Subcutaneous abdominal adipose tissue (tissue), 5 donors: Measurements from ENCODE around the gene SALL4.

Experiments
- H3K27ac ChIP-seq: one replicate; pipeline ENCODE4 v1.7.0; 2013; ENCODE audit warnings: low read depth, mild to moderate bottlenecking, inconsistent platforms, low read length, moderate library complexity
- H3K27me3 ChIP-seq, 5 donors: one replicate each; pipeline ENCODE4 v1.7.0; 2013; ENCODE audit warnings: low read length in 5 of 5, inconsistent platforms in 1 of 5; ENCODE audit not compliant: control insufficient read depth in 5 of 5, insufficient read depth in 4 of 5
- H3K36me3 ChIP-seq, 5 donors: one replicate each; pipeline ENCODE4 v1.7.0; 2013; ENCODE audit warnings: low read length in 5 of 5; ENCODE audit not compliant: control insufficient read depth in 5 of 5, insufficient read depth in 5 of 5
- H3K4me1 ChIP-seq, 5 donors: one replicate each; pipeline ENCODE4 v1.7.0; 2013; ENCODE audit warnings: low read length in 5 of 5, mild to moderate bottlenecking in 3 of 5, moderate library complexity in 1 of 5; ENCODE audit not compliant: control insufficient read depth in 5 of 5, insufficient read depth in 5 of 5
- H3K4me3 ChIP-seq, 5 donors: one replicate each; pipeline ENCODE4 v1.7.0; 2013; ENCODE audit warnings: low read length in 5 of 5, low read depth in 1 of 5
- H3K9ac ChIP-seq, 5 donors: one replicate each; pipeline ENCODE4 v1.7.0; 2013; ENCODE audit warnings: low read length in 5 of 5, mild to moderate bottlenecking in 4 of 5, moderate library complexity in 3 of 5
- H3K9me3 ChIP-seq, 5 donors: one replicate each; pipeline ENCODE4 v1.7.0; 2013; ENCODE audit warnings: low read length in 5 of 5; ENCODE audit not compliant: control insufficient read depth in 5 of 5
- donor health status: healthy.
- donor health status: healthy.
- donor health status: healthy.
- donor health status: healthy.
- donor health status: healthy.

The SALL4 gene

DNA sequence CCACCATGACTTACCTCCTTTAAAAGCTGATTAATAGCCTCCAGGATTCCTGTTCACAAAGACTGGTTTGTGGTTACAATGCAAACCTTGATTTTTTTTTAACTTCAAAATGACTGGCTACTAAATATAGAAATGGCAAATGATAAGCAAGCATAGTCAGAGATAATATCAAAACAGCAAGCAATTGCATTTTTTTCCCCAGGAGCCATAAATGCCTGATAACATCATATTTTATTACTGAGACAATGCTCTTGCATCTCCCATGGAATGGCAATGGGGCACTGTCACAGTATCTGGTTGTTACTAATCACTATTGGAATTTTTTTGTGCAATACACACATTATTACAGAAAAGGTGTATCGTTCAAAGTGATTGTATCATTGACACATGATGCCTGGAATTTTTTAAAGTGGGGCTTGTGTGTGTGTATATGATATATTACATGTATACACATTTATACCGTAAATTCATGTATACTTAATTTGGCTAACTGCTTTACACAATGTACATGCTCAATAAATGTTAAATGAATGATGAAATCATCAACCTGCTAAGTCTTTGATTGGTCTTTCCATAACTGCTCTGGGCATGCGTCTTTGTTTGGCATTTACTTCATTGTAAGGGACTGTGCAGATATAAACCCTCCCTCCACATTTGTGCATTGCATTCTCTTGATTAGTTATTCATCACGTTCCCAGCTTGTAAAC is 980 bp upstream of the SALL4 start:
- Histone ChIP-seq H3K9me3 (no peaks in the 10 kb centered on the region), H3K9ac (no peak overlapping the region), H3K36me3 (no peaks in the 10 kb centered on the region), H3K4me3 (no peak overlapping the region), H3K27ac (no peak overlapping the region), H3K4me1 (peaks cover 0 to 28% (median 24%) of the 10 kb centered on the region in 5 donors), H3K27me3 (peaks cover 0 to 23% (median 10%) of the 10 kb centered on the region in 5 donors)

GRCh38 chr20:51801823-51802123 is 548 bp downstream of the SALL4 start:
- peak overlapping the region in 1 of 5 donors; percentile 68 for H3K9ac ChIP-seq
- H3K27me3 ChIP-seq, result peaks cover 0 to 23% (median 10%) of the 10 kb centered on the region in 5 donors
- no peaks in the 10 kb centered on the region for H3K36me3 ChIP-seq
- no peak overlapping the region for H3K27ac ChIP-seq
- H3K4me3 ChIP-seq, result peak overlapping the region in 2 of 5 donors; percentile 62 to 69
- no peaks in the 10 kb centered on the region for H3K9me3 ChIP-seq
- H3K4me1 ChIP-seq, result peaks cover 0 to 28% (median 24%) of the 10 kb centered on the region in 5 donors

DNA sequence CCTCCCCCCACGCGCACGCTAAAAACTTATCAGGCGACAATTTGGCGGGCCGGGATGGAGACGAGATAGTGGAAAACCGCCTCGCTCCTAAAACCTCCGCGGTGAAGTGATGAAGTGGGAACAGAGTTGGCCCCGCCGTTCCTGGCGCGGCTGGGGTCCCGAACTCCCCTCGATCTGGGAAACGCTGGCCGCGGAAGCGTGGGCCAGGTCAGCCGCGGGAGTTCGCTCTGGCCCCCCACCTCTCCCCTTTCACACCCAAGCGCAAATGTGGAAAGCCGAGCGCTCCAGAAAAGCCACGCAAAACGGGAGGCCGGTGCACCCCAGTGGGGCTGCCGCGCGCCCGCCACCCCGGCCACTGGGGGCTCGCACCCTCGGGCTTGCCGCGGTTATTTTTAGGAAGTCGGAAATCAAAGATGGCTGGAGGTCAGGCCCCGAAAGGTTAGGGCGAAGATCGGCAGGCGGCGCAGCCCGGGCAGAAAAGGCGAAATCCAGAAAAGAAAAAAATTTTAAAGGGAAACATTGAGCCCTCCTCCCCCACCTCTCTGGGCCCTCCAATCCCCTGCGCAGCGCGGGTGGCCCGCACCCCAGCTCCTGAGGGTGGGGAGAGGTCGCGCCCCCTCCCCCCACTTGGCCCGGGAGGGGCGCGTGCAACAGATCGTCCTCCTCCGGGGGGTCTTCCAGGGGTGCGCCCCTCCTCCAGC is 1.0 kb downstream of the SALL4 start:
- no peaks in the 10 kb centered on the region for H3K9me3 ChIP-seq
- H3K27me3 ChIP-seq, result peaks cover 0 to 23% (median 10%) of the 10 kb centered on the region in 5 donors
- peak overlapping the region; percentile 42 to 69 (median 62) for H3K4me3 ChIP-seq
- H3K36me3 ChIP-seq, result no peaks in the 10 kb centered on the region
- peak overlapping the region in 3 of 5 donors; percentile 16 to 68 (median 31) for H3K9ac ChIP-seq
- no peak overlapping the region for H3K27ac ChIP-seq
- H3K4me1 ChIP-seq, result peaks cover 0 to 28% (median 24%) of the 10 kb centered on the region in 5 donors

DNA sequence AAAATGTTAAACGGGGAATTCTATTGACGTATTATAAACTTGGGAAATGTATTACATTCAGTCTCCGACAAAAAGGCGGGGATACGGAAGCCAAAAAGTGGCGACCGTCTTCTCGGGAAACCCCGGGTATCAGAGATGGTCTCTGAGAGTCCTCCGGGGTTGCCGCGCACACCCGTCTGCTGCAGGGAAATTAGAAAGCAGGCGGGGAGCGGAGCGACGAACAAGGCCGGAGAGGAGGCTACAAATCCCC is 1.5 kb downstream of the SALL4 start:
- H3K4me3 ChIP-seq, result peak overlapping the region; percentile 42 to 69 (median 62)
- H3K4me1 ChIP-seq, result peaks cover 0 to 28% (median 24%) of the 10 kb centered on the region in 5 donors
- peak overlapping the region in 2 of 5 donors; percentile 16 to 68 for H3K9ac ChIP-seq
- H3K27ac ChIP-seq, result no peak overlapping the region
- peaks cover 0 to 23% (median 10%) of the 10 kb centered on the region in 5 donors for H3K27me3 ChIP-seq
- H3K36me3 ChIP-seq, result no peaks in the 10 kb centered on the region
- no peaks in the 10 kb centered on the region for H3K9me3 ChIP-seq

DNA sequence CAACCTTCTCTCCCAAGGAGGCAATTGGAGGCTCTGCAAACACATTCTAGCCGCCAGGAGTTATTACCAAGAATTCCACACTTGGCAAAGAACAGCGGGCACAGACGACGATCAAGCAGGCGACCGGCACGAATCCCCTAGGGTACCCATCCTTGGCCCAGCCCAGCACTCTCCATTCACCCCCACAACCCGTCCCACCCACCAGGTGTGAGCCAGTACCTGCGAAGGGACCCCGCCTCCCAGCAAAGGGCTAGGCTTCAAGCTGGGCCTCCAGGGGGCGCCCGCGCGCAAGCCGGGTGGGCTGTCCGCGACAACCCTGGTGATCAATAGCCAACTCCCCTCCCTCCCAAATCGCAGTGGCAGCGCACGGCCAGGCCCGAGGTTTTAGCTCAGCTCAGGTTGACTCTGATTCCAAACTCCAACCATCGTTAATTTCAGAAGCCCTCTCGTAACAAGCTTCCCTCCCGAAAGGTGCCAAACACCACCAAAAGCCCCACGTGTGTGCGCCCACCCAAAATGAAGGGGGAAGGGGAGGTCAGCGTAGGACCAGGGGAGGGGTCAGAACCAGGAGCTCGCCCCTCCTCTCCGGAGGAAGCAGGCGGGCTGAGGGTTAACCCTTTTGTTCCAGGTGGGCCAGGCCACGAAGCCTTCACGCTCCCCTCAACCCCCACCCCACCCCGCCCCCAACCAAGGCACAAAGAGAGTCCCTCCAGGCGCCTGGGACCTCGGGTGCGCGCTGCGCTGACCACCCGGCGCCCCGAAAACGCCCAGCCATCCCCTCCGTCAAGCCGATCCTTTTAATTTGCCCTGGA is 2.1 kb downstream of the SALL4 start:
- H3K9me3 ChIP-seq, result no peaks in the 10 kb centered on the region
- H3K4me1 ChIP-seq, result peaks cover 0 to 28% (median 24%) of the 10 kb centered on the region in 5 donors
- H3K4me3 ChIP-seq, result peak overlapping the region; percentile 46 to 72 (median 62)
- no peaks in the 10 kb centered on the region for H3K36me3 ChIP-seq
- peaks cover 0 to 23% (median 10%) of the 10 kb centered on the region in 5 donors for H3K27me3 ChIP-seq
- no peak overlapping the region for H3K27ac ChIP-seq
- peak overlapping the region in 2 of 5 donors; percentile 16 to 68 for H3K9ac ChIP-seq

DNA sequence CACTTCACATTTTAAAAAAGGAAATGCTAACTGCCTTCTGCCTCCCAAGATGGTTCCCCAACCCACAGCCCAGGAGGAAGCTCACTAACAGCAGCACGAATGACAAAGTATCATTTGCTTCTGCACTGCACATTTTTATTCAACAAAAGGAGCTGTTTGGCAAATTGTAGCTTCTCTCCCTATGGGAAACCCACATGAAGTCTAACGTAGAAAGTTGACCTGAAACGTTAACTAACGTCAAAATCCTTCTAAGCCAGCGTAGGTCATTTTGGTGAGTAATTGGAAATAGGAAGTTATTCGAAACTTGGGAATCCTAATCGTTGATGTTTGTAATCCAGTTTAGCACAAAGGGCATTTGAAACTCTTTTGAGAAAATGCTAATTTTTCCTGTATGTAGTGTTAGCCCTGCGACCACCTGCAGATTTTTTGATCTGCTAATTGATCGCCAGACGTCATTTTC is 2.9 kb downstream of the SALL4 start:
- Histone ChIP-seq H3K27me3 (peaks cover 0 to 23% (median 10%) of the 10 kb centered on the region in 5 donors), H3K36me3 (no peaks in the 10 kb centered on the region), H3K9me3 (no peaks in the 10 kb centered on the region), H3K9ac (no peak overlapping the region), H3K4me1 (peaks cover 0 to 28% (median 24%) of the 10 kb centered on the region in 5 donors), H3K4me3 (no peak overlapping the region), H3K27ac (no peak overlapping the region)

- Histone ChIP-seq H3K9ac (no peak overlapping the region), H3K27ac (no peak overlapping the region), H3K27me3 (peaks cover 0 to 29% (median 10%) of the 10 kb centered on the region in 5 donors), H3K36me3 (no peaks in the 10 kb centered on the region), H3K9me3 (no peaks in the 10 kb centered on the region), H3K4me1 (peaks cover 0 to 28% (median 24%) of the 10 kb centered on the region in 5 donors), H3K4me3 (no peak overlapping the region)
Observed at GRCh38 chr20:51797357-51798025, 4.8 kb downstream of the SALL4 start.

- H3K4me3 ChIP-seq, result no peak overlapping the region
- no peaks in the 10 kb centered on the region for H3K36me3 ChIP-seq
- peaks cover 0 to 19% (median 8%) of the 10 kb centered on the region in 5 donors for H3K27me3 ChIP-seq
- H3K9ac ChIP-seq, result no peak overlapping the region
- peaks cover 0 to 18% (median 17%) of the 10 kb centered on the region in 5 donors for H3K4me1 ChIP-seq
- H3K9me3 ChIP-seq, result no peaks in the 10 kb centered on the region
- H3K27ac ChIP-seq, result no peak overlapping the region
Observed at GRCh38 chr20:51796340-51796739, 6.0 kb downstream of the SALL4 start.

DNA sequence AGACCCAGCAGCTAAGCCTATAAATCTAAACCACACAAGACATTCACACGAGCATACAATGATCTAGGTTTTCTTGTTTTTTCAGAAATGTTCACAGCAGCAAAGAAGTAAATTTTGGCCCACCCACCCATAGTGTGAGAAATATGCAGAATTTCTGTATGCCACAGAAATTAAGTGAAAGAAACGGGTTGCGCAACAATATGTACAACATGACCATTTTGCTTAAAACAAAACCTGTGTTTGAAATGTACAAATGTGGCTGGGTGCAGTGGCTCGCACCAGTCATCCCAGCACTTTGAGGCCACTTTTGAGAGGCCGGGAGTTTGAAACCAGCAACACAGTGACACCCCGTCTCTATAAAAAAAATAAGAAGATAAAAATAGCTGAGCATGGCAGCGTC is 9.4 kb downstream of the SALL4 start:
- H3K9me3 ChIP-seq, result no peaks in the 10 kb centered on the region
- H3K27ac ChIP-seq, result no peak overlapping the region
- no peaks in the 10 kb centered on the region for H3K4me1 ChIP-seq
- H3K9ac ChIP-seq, result no peak overlapping the region
- no peak overlapping the region for H3K4me3 ChIP-seq
- no peaks in the 10 kb centered on the region for H3K36me3 ChIP-seq
- H3K27me3 ChIP-seq, result peaks cover 0 to 5% (median 0%) of the 10 kb centered on the region in 5 donors
